ENCODE results near the gene NFKBIE.

DNA sequence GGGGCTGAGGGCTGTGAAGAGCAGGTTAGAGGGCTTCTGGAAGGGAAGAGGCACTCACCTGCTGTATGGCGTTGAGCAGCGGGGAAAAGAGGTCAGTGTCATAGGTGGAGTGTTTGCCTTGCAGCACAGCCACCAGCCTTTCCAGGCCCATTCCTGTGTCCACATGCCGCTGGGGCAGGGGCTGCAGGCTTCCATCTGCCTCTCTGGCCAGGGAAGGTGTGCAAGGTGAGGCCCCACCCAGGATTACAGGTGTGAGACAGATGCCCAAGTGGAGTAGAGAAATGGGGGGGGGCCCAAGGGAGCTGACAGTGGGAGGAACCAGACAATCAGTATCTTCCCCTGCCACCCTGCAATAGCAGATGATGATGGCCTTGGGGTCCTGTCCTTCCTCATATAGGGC lies 44.9 kb upstream of the NFKBIE start:
- no peak for TF ChIP-seq ZFX (IDR thresholded peaks at IDR 0.05)
- TF ChIP-seq, protein P1, sequence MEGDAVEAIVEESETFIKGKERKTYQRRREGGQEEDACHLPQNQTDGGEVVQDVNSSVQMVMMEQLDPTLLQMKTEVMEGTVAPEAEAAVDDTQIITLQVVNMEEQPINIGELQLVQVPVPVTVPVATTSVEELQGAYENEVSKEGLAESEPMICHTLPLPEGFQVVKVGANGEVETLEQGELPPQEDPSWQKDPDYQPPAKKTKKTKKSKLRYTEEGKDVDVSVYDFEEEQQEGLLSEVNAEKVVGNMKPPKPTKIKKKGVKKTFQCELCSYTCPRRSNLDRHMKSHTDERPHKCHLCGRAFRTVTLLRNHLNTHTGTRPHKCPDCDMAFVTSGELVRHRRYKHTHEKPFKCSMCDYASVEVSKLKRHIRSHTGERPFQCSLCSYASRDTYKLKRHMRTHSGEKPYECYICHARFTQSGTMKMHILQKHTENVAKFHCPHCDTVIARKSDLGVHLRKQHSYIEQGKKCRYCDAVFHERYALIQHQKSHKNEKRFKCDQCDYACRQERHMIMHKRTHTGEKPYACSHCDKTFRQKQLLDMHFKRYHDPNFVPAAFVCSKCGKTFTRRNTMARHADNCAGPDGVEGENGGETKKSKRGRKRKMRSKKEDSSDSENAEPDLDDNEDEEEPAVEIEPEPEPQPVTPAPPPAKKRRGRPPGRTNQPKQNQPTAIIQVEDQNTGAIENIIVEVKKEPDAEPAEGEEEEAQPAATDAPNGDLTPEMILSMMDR (IDR thresholded peaks at IDR 0.05 in 2 of 3, conservative IDR thresholded peaks at IDR 0.05 in 1 of 3; ENCODE audit: borderline replicate concordance in 1 of 3, insufficient read depth in 1 of 3, low read depth in 2 of 3, low read length in 2 of 3), result no peak
- no peak for TF ChIP-seq POLR2AphosphoS5 (IDR thresholded peaks at IDR 0.05; ENCODE audit: low read depth, low read length)
- no peak for TF ChIP-seq EZH2 (IDR thresholded peaks at IDR 0.05)
- TF ChIP-seq, protein P2, sequence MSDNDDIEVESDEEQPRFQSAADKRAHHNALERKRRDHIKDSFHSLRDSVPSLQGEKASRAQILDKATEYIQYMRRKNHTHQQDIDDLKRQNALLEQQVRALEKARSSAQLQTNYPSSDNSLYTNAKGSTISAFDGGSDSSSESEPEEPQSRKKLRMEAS (IDR thresholded peaks at IDR 0.05), result no peak
- no peak for TF ChIP-seq ZNF274 (IDR thresholded peaks at IDR 0.05; ENCODE audit: low read depth, low read length)

All from HCT116 (cell line).